GM18498 (cell line): ENCODE data around the gene MT1H.
"Not testable (repeated sequence)": the region's sequence is repeated elsewhere in the genome, so short reads cannot be mapped to it uniquely, and the experiment has no call there.

ENCODE experiments used
- ATAC-seq: cut with Tn5 transposase; IDR thresholded peaks from one replicate; pipeline ENCODE4 v1.9.1; 2021; ENCODE audit warnings: mild to moderate bottlenecking, moderate library complexity; ENCODE audit not compliant: unreplicated experiment

MT1H gene

GRCh38 chr16:56713794-56714193, 44.2 kb downstream of the MT1H start:
- ATAC-seq, result no peak

- ATAC-seq, result no peak
Measured at GRCh38 chr16:56715126-56715525, 45.5 kb downstream of the MT1H start.

- no peak for ATAC-seq
Measured at GRCh38 chr16:56716761-56717160, 47.1 kb downstream of the MT1H start.

GRCh38 chr16:56717532-56717931, 47.9 kb downstream of the MT1H start:
- ATAC-seq, result not testable (repeated sequence)
